Lung microvascular endothelial cell (primary cell): ENCODE results near the gene HK3. TPM values are rescaled to one million over a fixed set of nuclear protein-coding genes. Genes with fewer than 3 reads are reported as not detected.

Experiments
- DNase-seq, 2 donors: peaks; one replicate each; pipeline versions ENCODE4 v3.0.0 to v3.0.0-alpha.2; 2010; ENCODE audit warnings: low read depth in 2 of 2
- total RNA-seq: library from RNA; depleted of rRNA; stranded (reverse); fragments of >200 nt; gene quantifications from 2 replicates; pipeline ENCODE4 v1.2.1, GENCODE V29; 2014

The HK3 gene
- total RNA-seq, 1 donor from 2014 or later: not detected

GRCh38 chr5:176850371-176851245, 48.5 kb downstream of the HK3 start:
- DNase-seq: no peak

DNA sequence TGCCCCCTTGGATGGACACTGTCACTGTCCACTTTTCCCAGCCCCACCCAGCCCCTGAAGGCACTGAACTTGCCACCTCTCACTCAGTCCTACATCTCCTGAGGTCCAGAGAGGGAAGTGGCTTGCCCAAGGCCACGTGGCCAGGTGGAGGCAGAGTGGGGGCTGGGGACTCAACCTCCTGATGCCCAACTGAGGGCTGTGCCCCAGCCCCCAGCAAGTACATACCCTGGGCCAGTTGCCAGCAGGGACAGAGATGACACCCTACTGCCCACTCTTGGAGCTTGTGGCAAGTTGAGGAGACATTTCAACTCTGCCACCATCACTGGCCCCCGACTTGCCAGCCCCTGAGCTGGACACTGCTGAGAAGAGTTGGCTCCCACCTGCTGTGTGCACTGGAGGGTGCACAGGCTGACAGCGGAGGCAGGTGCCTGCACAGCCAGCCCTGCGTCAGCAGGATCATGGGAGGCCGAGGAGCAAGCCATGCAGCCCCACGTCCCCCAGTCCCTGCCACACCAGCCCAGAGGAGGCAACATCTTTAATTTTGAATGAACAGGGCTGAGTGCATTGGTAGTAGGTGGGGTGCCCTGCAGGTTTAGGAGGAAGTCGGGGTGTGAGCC, 49.4 kb downstream of the HK3 start:
- DNase-seq: no peak

- no peak for DNase-seq
Measured at GRCh38 chr5:176848651-176849050, 50.5 kb downstream of the HK3 start.

DNA sequence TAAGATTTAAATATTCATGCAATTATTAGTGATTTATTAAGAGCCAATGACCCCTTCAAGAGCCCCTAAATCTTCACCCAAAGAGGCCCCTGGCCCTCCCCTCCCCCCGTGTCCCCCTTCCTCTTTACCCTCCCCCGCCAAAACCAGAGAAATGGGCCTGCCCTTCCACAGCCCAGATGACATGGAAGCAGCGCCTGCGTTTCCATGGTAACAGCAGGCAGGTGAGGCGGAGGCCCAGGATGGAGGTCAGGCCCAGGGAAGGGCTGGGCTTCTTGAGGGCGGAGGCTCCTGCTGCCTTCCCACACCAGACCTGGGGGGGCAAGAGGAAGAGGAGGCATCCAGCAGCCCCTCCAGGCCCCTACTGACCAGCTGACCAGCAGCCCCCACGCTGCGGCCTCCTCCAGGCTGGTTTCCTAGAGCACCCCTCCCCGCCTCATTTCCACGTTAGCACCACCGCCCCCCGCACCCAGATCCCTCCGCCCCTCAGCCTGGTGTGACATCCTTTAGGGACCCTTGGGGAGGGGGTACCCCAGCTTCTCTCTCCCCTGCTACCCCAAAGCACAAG, 51.3 kb downstream of the HK3 start:
- no peak for DNase-seq

GRCh38 chr5:176847148-176847547, 52.0 kb downstream of the HK3 start:
- no peak for DNase-seq

GRCh38 chr5:176846335-176847140, 52.6 kb downstream of the HK3 start:
- no peak for DNase-seq

DNA sequence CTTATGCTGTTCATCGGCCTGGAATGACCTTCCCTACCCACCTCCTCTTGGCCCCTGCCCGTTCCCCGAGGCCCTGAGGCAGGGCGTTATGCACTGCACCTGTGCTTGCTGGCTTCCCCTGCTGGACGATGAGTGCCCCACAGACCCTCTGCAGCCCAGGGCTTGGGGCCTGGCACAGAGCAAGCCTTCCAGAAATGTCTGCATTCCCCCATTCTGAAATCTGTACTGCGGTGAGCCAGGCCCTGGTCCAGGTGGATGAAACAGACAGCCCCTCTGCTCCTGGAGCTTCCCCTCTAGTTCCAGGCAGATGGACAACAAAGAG, 53.8 kb downstream of the HK3 start:
- no peak for DNase-seq

- DNase-seq: peak in 1 of 2 donors; percentile 9
Measured at GRCh38 chr5:176844706-176845391, 54.3 kb downstream of the HK3 start.

DNA sequence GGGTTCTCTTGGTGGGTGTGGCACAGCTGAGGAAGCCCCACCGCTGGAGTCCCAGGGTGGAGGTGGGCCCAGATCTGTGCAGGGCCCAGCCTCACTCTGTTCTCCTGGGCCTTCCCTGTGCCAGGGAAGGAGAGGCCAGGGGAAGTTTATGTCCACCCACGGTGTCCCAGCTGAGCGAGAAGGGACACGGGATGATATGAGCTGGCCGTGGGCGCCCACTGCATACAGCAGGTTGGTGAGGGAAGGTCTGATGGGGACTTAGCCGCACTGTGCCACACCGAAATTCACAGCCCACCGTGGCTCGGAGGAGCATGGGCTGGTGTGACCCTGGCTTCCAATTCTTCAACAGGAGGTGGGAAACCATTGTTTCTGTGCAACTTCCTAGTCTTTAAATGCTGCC, 54.9 kb downstream of the HK3 start:
- no peak for DNase-seq

GRCh38 chr5:176843673-176844072, 55.5 kb downstream of the HK3 start:
- DNase-seq: no peak

GRCh38 chr5:176837707-176838115, 61.4 kb downstream of the HK3 start:
- DNase-seq: peak; percentile 89 to 94

GRCh38 chr5:176836811-176837706, 62.1 kb downstream of the HK3 start:
- DNase-seq: no peak

DNA sequence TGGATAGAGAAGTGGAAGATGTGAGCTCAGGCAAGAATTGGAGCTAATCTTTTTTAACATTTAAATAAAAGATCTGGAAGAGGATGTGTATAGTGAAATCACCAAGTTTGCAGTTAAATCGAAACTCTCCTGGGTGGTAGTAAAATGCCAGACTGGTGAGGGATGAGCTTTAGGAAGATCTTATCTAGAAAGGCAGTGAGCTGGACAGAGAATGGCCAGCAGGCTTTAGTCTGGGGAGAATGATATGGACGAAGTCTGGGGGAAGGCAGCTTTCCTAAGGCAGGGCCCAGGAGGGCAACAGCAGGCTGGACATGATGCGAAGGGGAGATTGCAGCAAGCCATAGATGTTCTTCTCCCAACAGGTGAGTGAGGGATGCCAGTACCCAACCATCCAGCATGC, 63.2 kb downstream of the HK3 start:
- DNase-seq: no peak

- no peak for DNase-seq
Measured at GRCh38 chr5:176833286-176833685, 65.9 kb downstream of the HK3 start.

- no peak for DNase-seq
Measured at GRCh38 chr5:176832162-176832561, 67.0 kb downstream of the HK3 start.

DNA sequence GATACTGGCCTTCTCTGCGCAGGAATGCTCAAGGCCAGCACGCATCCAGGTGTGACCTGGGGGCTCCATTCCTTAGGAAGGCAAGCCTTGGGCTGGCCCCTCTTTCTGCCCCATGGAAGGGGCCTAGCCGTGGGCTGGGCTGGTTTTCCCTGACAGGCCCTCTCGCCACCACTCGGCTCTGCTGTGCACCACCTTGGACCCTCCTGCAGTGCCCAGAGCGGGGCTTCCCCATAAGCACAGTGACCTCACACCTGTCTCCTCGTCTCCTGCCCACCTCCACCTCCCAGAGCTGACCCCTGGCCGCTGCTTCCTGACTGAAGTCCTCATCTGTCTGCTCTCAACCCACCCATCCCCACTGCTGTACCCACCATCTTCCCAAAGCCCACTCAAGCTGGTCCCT, 67.7 kb downstream of the HK3 start:
- no peak for DNase-seq

- DNase-seq: no peak
Measured at GRCh38 chr5:176830995-176831423, 68.1 kb downstream of the HK3 start.
